K562 (cell line): ENCODE data around the gene VLDLR. TPM values are rescaled to one million over a fixed set of nuclear protein-coding genes. Genes with fewer than 3 reads are reported as not detected.

Source experiments
- ATAC-seq: fragments of 200-7000 bp; cut with Tn5 transposase; 3 replicates; pipeline ENCODE4 v1.9.1; 2020; ENCODE audit warnings: moderate library complexity
- BruUV-seq: library from RNA; stranded (reverse); fragments of 400-500 nt; replicated peaks from 2 replicates; lab custom pipeline; 2021; lab: Mats Ljungman, UMichigan
- CTCF ChIA-PET: fragments of 300-600 bp; formaldehyde crosslinking; extraction: SDS; loops from one replicate; lab custom pipeline; 2021; ENCODE audit warnings: low intra/inter-chr PET ratio; lab: Yijun Ruan, JAX
- POLR2A ChIA-PET: fragments of 300-600, 350-650 bp; sonication (Branson Sonifier 250); formaldehyde crosslinking; extraction: SDS; loops from one replicate; lab custom pipeline; 2021; ENCODE audit warnings: antibody characterized with exemption, inconsistent platforms; lab: Yijun Ruan, JAX
- DNase-seq, 4 experiments: peaks; one replicate each; pipeline versions ENCODE4 v3.0.0 to v3.0.0-alpha.2; 2011 to 2018; ENCODE audit warnings: low spot score in 3 of 4, mixed read lengths in 3 of 4; ENCODE audit errors: extremely low read depth in 1 of 4
- FAIRE-seq: peaks from 2 replicates; lab custom pipeline; 2011; peaks lifted over from hg19 to GRCh38; lab: Jason Lieb, UNC
- H2AFZ ChIP-seq: 2 replicates; pipeline ENCODE4 v1.6.0; 2011; ENCODE audit warnings: low read depth, low read length, control low read depth, inconsistent platforms
- H3K27ac ChIP-seq: fragments of 200-600 bp; 3 replicates; pipeline ENCODE4 v1.8.0; 2011; ENCODE audit warnings: low read depth, mild to moderate bottlenecking, control low read depth, inconsistent platforms, low read length, moderate library complexity, mixed read lengths; ENCODE audit errors: extremely low read depth
- H3K27me3 ChIP-seq, 2 experiments: fragments of 300-600 bp in 1 of 2; 2 replicates in 1 of 2; 3 replicates in 1 of 2; pipeline versions ENCODE4 v1.6.0 to v1.8.0; 2011; ENCODE audit warnings: inconsistent platforms in 2 of 2, low read length in 2 of 2, mild to moderate bottlenecking in 1 of 2, mixed read lengths in 1 of 2, moderate library complexity in 1 of 2; ENCODE audit not compliant: control insufficient read depth in 2 of 2, insufficient read depth in 2 of 2
- H3K36me3 ChIP-seq: fragments of 300-600 bp; 3 replicates; pipeline ENCODE4 v1.8.0; 2011; ENCODE audit warnings: mild to moderate bottlenecking, low read length, inconsistent platforms; ENCODE audit not compliant: control insufficient read depth, insufficient read depth
- H3K4me1 ChIP-seq, 2 experiments: fragments of 200-600 bp in 1 of 2; replicated peaks in 1 of 2; 2 replicates in 1 of 2; 3 replicates in 1 of 2; pipeline versions ENCODE4 v1.5.1 to v1.8.0; 2011; ENCODE audit warnings: inconsistent platforms in 2 of 2, low read length in 2 of 2, mild to moderate bottlenecking in 1 of 2, mixed read lengths in 1 of 2, moderate library complexity in 1 of 2; ENCODE audit not compliant: control insufficient read depth in 2 of 2, insufficient read depth in 2 of 2
- H3K4me2 ChIP-seq: 2 replicates; pipeline ENCODE4 v1.6.1; 2011; ENCODE audit warnings: low read length, control low read depth, inconsistent platforms, mixed read lengths; ENCODE audit not compliant: insufficient read depth
- H3K4me3 ChIP-seq: fragments of 200-600 bp; sonication (generic), shearing (Covaris generic); 2 replicates; pipeline ENCODE4 v1.5.1; 2016; ENCODE audit warnings: control low read depth, inconsistent platforms
- H3K79me2 ChIP-seq: fragments of 200-600 bp; 3 replicates; pipeline ENCODE4 v1.8.0; 2011; ENCODE audit warnings: low read length, inconsistent platforms; ENCODE audit not compliant: control insufficient read depth, insufficient read depth
- H3K9ac ChIP-seq, 2 experiments: 2 replicates each; pipeline versions ENCODE4 v1.6.0 to v1.6.1; 2011; ENCODE audit warnings: low read depth in 2 of 2, low read length in 2 of 2, control low read depth in 1 of 2, inconsistent platforms in 1 of 2, mild to moderate bottlenecking in 1 of 2, mixed read lengths in 1 of 2; ENCODE audit not compliant: insufficient read depth in 1 of 2
- H3K9me1 ChIP-seq: one replicate; pipeline ENCODE4 v1.6.0; 2011; ENCODE audit warnings: inconsistent platforms, mild to moderate bottlenecking, low read length, moderate library complexity; ENCODE audit not compliant: control insufficient read depth, insufficient read depth
- H3K9me3 ChIP-seq: replicated peaks from 2 replicates; pipeline ENCODE4 v1.5.1; 2011; ENCODE audit warnings: low read depth, low read length, inconsistent platforms; ENCODE audit not compliant: control insufficient read depth, insufficient read depth
- H4K20me1 ChIP-seq: replicated peaks from 2 replicates; pipeline ENCODE4 v1.6.1; 2011; ENCODE audit warnings: low read length, inconsistent platforms, mixed read lengths; ENCODE audit not compliant: control insufficient read depth, insufficient read depth
- MYBL2 ChIP-seq, 2 experiments: fragments of 450-650 bp in 1 of 2; sonication (generic) in 1 of 2; formaldehyde crosslinking in 1 of 2; IDR thresholded peaks; 2 replicates each; pipeline versions ENCODE4 v1.6.1 to v1.8.1; 2017 to 2022; ENCODE audit warnings: borderline replicate concordance in 1 of 2, inconsistent platforms in 1 of 2, low read depth in 1 of 2, mild to moderate bottlenecking in 1 of 2, missing genetic modification reagents in 1 of 2, moderate library complexity in 1 of 2
- PATZ1 ChIP-seq: fragments of 250-450 bp; sonication (Bioruptor Pico); IDR thresholded peaks from 2 replicates; pipeline ENCODE4 v1.5.0; 2020; ENCODE audit warnings: mild to moderate bottlenecking, borderline replicate concordance
- RBBP5 ChIP-seq: fragments of 200-600 bp; sonication (generic); IDR thresholded peaks from 2 replicates; pipeline ENCODE4 v1.6.1; 2012; ENCODE audit warnings: borderline replicate concordance, mild to moderate bottlenecking, low read length, control low read depth, inconsistent platforms; ENCODE audit not compliant: insufficient read depth, poor library complexity, severe bottlenecking
- SMARCB1 ChIP-seq: IDR thresholded peaks from 2 replicates; pipeline ENCODE4 v1.6.1; 2011; ENCODE audit warnings: improper control_type of control experiment, low read depth; ENCODE audit not compliant: insufficient read length
- WGBS: fragments of 100-300 bp; shearing (Covaris generic); methylation state at CpG from one replicate; pipeline ENCODE4 v1.1.6; 2016; ENCODE audit warnings: low coverage, mixed read lengths; ENCODE audit not compliant: insufficient coverage; ENCODE audit errors: missing lambda C conversion rate; 5-methylcytosine and 5-hydroxymethylcytosine counted together
- in situ Hi-C: fragments of 300-500 bp; cut with MboI; formaldehyde crosslinking; loops from 4 replicates; pipeline ENCODE4 v1.15.0; 2018; ENCODE audit warnings: inconsistent platforms, mixed read lengths
- intact Hi-C: fragments of 100-400 bp; cut with micrococcal nuclease; formaldehyde crosslinking; loops from 2 replicates; pipeline ENCODE4 v1.14.2; 2022
- polyA plus RNA-seq, 8 experiments: library from polyadenylated mRNA; depleted of rRNA in 4 of 8; stranded (reverse) in 5 of 8; unstranded in 3 of 8; fragments of >200 nt; fragmentation: Nextera tagmentation in 2 of 8; fragmentation: Illumina TruSeq in 1 of 8; extraction: Ambion mirVana in 2 of 8; extraction: Trizol in 1 of 8; gene quantifications; 2 replicates each; pipeline versions ENCODE4 v1.2.1 to v1.2.3, GENCODE V29; 2011 to 2014; ENCODE audit warnings: inconsistent platforms in 1 of 8, missing spikeins in 1 of 8
- total RNA-seq, 7 experiments: library from RNA; depleted of rRNA in 6 of 7; stranded (reverse); fragments of >200 nt in 6 of 7; fragmentation: Illumina TruSeq in 2 of 7; extraction: Trizol in 2 of 7; gene quantifications; 2 replicates each; pipeline versions ENCODE4 v1.2.1 to v1.2.3, GENCODE V29; 2011 to 2021; ENCODE audit warnings: low replicate concordance in 1 of 7
- TF ChIP-seq, protein P1 (sequence below): fragments of 250-450 bp; sonication (Bioruptor Pico); IDR thresholded peaks from 2 replicates; pipeline ENCODE4 v1.4.0; 2020; ENCODE audit warnings: mild to moderate bottlenecking, moderate library complexity, borderline replicate concordance
- TF ChIP-seq, protein P2 (sequence below): sonication (generic); formaldehyde crosslinking; IDR thresholded peaks from 2 replicates; pipeline ENCODE4 v1.8.0; 2022; ENCODE audit warnings: mild to moderate bottlenecking, low read depth, missing genetic modification reagents

VLDLR gene
- total and polyA plus RNA-seq, 9 of the 15 experiments (the other 6 are each of a cell fraction or from before 2014, with no cell fraction given), result 0.03 to 0.58 (median 0.08) TPM

DNA sequence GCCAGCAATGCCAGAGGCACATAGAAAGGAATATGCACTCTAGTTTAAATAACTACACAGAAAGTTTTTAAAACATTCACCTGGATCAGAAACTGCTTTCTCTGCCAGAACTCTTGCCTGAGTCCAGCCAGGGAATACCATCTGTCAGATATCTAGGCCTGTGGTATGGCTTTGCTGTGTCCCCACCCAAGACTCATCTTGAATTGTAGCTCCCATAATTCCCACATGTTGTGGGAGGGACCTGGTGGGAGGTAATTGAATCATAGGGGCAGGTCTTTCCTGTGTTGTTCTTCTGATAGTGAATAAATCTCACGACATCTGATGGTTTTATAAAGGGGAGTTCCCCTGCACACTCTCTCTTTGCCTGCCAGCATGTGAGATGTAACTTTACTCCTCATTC, 54.2 kb downstream of the VLDLR start (continued):
- TF ChIP-seq PATZ1 (CRISPR knock-in tag), result no peak

- no peak for TF ChIP-seq MYBL2 (IDR thresholded peaks at IDR 0.05; ENCODE audit: low read depth)
- no peak for TF ChIP-seq MYBL2 (CRISPR knock-in tag; IDR thresholded peaks at IDR 0.05; ENCODE audit: borderline replicate concordance)
- TF ChIP-seq, protein P1, sequence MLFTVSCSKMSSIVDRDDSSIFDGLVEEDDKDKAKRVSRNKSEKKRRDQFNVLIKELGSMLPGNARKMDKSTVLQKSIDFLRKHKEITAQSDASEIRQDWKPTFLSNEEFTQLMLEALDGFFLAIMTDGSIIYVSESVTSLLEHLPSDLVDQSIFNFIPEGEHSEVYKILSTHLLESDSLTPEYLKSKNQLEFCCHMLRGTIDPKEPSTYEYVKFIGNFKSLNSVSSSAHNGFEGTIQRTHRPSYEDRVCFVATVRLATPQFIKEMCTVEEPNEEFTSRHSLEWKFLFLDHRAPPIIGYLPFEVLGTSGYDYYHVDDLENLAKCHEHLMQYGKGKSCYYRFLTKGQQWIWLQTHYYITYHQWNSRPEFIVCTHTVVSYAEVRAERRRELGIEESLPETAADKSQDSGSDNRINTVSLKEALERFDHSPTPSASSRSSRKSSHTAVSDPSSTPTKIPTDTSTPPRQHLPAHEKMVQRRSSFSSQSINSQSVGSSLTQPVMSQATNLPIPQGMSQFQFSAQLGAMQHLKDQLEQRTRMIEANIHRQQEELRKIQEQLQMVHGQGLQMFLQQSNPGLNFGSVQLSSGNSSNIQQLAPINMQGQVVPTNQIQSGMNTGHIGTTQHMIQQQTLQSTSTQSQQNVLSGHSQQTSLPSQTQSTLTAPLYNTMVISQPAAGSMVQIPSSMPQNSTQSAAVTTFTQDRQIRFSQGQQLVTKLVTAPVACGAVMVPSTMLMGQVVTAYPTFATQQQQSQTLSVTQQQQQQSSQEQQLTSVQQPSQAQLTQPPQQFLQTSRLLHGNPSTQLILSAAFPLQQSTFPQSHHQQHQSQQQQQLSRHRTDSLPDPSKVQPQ, result no peak
- TF ChIP-seq, protein P2, sequence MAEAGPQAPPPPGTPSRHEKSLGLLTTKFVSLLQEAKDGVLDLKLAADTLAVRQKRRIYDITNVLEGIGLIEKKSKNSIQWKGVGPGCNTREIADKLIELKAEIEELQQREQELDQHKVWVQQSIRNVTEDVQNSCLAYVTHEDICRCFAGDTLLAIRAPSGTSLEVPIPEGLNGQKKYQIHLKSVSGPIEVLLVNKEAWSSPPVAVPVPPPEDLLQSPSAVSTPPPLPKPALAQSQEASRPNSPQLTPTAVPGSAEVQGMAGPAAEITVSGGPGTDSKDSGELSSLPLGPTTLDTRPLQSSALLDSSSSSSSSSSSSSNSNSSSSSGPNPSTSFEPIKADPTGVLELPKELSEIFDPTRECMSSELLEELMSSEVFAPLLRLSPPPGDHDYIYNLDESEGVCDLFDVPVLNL (CRISPR knock-in tag), result no peak
- no peak for TF ChIP-seq RBBP5
- TF ChIP-seq SMARCB1, result no peak
- TF ChIP-seq, all 486 proteins: peak for 0
- no peak overlapping the region for H3K27ac ChIP-seq
- ChIA-PET CTCF (no interaction called here), POLR2A (no interaction called here)
- no peaks in the 10 kb centered on the region for H3K9me1 ChIP-seq
- no peaks in the 10 kb centered on the region for H4K20me1 ChIP-seq
- BruUV-seq, result no TSS peak
- no peaks in the 10 kb centered on the region for H3K36me3 ChIP-seq
- DNase-seq (no peak), FAIRE-seq (no peak), ATAC-seq (no peak)
- intact Hi-C loops (no loop called here), in situ Hi-C loops (no loop called here)
- H3K9ac ChIP-seq, result no peak overlapping the region
- no peaks in the 10 kb centered on the region for H3K27me3 ChIP-seq
- H2AFZ ChIP-seq, result no peak overlapping the region
- no peaks in the 10 kb centered on the region for H3K4me1 ChIP-seq
- 0% methylated on average over 4 of the region's 4 CpGs for WGBS
- H3K9me3 ChIP-seq, result no peaks in the 10 kb centered on the region
- H3K4me3 ChIP-seq, result no peak overlapping the region
- no peaks in the 10 kb centered on the region for H3K79me2 ChIP-seq
- no peak overlapping the region for H3K4me2 ChIP-seq
These were observed 54.9 kb downstream of the VLDLR start for GRCh38 chr9:2676466-2676865.
